Central memory CD8-positive, alpha-beta T cell (primary cell): ENCODE data around the gene ACBD6.
"Not testable (repeated sequence)": the region's sequence is repeated elsewhere in the genome, so short reads cannot be mapped to it uniquely, and the experiment has no call there.

Experiments used
- ATAC-seq: fragments of 150-1000 bp; cut with Tn5 transposase; replicated peaks from 2 replicates; pipeline ENCODE4 v1.10.0; 2022; ENCODE audit warnings: mild to moderate bottlenecking, moderate FRiP score, moderate number of reproducible peaks; ENCODE audit not compliant: poor library complexity, severe bottlenecking; ENCODE audit errors: extremely low read depth
- DNase-seq, 2 donors: peaks; one replicate each; pipeline ENCODE4 v3.0.0; 2021; ENCODE audit warnings: low spot score in 2 of 2
- H3K27ac Mint-ChIP-seq: one replicate; pipeline ENCODE4 v1.8.0; 2022; ENCODE audit warnings: low read depth, mild to moderate bottlenecking, moderate library complexity, mixed read lengths
- H3K27me3 Mint-ChIP-seq: one replicate; pipeline ENCODE4 v1.8.0; 2022; ENCODE audit warnings: mixed read lengths
- H3K36me3 Mint-ChIP-seq: one replicate; pipeline ENCODE4 v1.8.0; 2022; ENCODE audit warnings: mild to moderate bottlenecking, moderate library complexity, mixed read lengths; ENCODE audit not compliant: insufficient read depth
- H3K4me1 Mint-ChIP-seq: one replicate; pipeline ENCODE4 v1.8.0; 2022; ENCODE audit warnings: mixed read lengths
- H3K4me3 Mint-ChIP-seq: one replicate; pipeline ENCODE4 v1.8.0; 2022; ENCODE audit warnings: mild to moderate bottlenecking, moderate library complexity, mixed read lengths
- H3K9me3 Mint-ChIP-seq: one replicate; pipeline ENCODE4 v1.8.0; 2022; ENCODE audit warnings: mixed read lengths

Gene ACBD6

DNA sequence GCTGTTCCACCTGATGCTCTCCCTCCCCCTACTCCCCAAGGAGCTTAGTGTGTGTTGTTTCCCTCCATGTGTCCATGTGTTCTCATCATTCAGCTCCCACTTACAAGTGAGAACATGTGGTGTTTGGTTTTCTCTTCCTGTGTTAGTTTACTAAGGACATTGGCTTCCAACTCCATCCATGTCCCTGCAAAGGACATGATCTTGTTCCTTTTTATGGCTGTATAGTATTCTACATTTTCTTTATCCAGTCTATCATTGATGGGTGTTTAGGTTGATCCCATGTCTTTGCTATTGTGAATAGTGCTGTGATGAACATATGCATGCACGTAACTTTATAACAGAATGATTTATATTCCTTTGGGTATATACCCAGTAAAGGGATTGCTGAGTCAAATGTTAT lies 81.2 kb downstream of the ACBD6 start:
- H3K27me3 Mint-ChIP-seq, ATAC-seq, H3K9me3 Mint-ChIP-seq, H3K36me3 Mint-ChIP-seq, H3K27ac Mint-ChIP-seq, H3K4me3 Mint-ChIP-seq, DNase-seq: not testable (repeated sequence)
- peaks cover 12% of the 10 kb centered on the region for H3K4me1 Mint-ChIP-seq

DNA sequence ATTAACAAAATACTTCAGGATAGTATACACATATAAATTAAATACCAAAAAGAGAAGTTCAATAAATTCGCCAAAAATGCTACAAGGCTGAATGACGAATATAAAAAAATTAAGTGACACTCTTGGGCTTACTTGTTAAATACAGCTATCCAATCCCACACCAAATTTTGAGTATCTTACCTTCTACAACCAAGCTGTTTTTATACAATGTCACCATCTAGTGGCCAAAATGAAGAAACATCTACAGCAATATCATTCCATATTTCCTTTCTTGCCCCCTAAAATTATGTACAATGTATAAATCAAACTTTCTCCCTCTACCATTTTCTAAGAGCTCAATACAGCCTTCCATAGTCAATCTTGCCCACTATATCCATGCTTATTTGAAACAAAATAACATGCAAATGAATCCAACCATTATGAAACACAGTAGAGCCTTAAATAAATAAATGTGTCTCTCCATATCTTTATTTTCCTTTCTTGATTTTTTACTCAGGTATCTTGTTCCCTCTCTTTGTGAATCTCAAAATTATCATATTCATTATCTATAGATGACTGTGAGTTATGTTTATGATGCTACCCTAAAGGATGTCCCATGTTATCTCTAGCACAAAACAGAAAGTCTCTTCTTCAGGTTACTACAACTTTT lies 86.3 kb downstream of the ACBD6 start:
- Mint-ChIP-seq H3K27ac (no peak overlapping the region), H3K9me3 (no peaks in the 10 kb centered on the region)
- no peak for DNase-seq

DNA sequence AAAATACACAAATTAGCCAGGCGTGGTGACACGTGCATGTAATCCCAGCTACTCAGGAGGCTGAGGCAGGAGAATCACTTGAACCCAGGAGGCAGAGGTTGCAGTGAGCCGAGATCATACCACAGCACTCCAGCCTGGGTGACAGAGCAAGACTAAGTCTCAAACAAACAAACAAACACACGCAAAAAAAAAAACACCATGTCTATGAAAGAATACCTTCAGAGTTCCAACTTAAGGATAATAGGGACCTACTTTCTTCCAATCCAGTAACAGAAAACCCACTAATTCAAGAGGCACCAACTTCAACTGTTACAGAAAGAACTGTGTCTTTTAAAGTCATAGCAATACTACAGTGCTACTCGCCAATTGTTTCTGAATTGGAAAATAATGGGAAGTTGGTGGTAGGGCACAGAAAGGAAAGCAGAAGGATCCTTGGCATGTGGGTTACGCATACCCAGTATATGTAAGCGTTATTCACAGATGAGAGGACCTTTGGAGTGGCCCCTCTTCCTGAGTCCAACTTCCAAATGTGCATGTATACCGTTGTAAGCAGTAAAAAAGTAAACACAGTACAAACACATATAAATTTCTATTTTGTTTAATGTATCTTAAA lies 87.0 kb downstream of the ACBD6 start:
- Mint-ChIP-seq H3K4me3 (no peak overlapping the region), H3K27ac (no peak overlapping the region), H3K9me3 (no peaks in the 10 kb centered on the region), H3K36me3 (peaks cover 8% of the 10 kb centered on the region), H3K27me3 (no peaks in the 10 kb centered on the region), H3K4me1 (no peaks in the 10 kb centered on the region)
- ATAC-seq (no peak), DNase-seq (no peak)

More for the DNA sequence above, 86.3 kb downstream of the ACBD6 start:
- Mint-ChIP-seq H3K4me1 (peaks cover 4% of the 10 kb centered on the region), H3K4me3 (no peak overlapping the region), H3K36me3 (peaks cover 8% of the 10 kb centered on the region), H3K27me3 (no peaks in the 10 kb centered on the region)
- ATAC-seq: no peak

DNA sequence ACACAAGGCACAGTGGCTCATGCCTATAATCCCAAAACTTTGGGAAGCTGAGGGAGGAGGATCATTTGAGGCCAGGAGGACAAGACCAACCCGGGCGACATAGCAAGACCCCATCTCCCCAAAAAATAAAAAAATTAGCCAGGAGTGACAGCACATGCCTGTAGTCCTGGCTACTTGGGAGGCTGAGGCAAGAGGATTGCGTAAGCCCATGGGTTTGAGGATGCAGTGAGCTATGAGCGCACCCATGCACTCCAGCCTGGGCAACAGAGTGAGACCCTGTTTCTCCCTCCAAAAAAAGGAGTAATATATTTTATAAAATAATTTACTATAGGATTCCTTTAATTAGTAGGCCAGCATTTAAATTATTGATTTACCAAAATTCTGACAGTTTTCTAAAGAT lies 89.8 kb downstream of the ACBD6 start:
- Mint-ChIP-seq H3K4me1 (peaks cover 6% of the 10 kb centered on the region), H3K4me3 (no peak overlapping the region), H3K27ac (no peak overlapping the region), H3K27me3 (no peaks in the 10 kb centered on the region), H3K36me3 (peaks cover 10% of the 10 kb centered on the region), H3K9me3 (no peaks in the 10 kb centered on the region)
- DNase-seq: no peak
- no peak for ATAC-seq

DNA sequence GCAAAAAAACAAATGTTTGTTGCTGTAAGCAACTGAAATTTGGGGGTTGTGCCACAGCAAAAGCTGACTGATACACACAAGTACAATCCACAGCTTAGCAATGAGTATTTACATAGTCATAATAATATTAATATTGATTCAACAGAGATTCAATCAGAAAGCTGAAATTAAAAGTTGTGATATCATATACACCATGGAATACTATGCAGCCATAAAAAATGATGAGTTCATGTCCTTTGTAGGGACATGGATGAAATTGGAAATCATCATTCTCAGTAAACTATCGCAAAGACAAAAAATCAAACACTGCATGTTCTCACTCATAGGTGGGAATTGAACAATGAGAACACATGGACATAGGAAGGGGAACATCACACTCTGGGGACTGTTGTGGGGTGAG lies 94.2 kb downstream of the ACBD6 start:
- DNase-seq, ATAC-seq, H3K4me3 Mint-ChIP-seq, H3K9me3 Mint-ChIP-seq, H3K27ac Mint-ChIP-seq, H3K27me3 Mint-ChIP-seq, H3K4me1 Mint-ChIP-seq: not testable (repeated sequence)
- peaks cover 11% of the 10 kb centered on the region for H3K36me3 Mint-ChIP-seq

DNA sequence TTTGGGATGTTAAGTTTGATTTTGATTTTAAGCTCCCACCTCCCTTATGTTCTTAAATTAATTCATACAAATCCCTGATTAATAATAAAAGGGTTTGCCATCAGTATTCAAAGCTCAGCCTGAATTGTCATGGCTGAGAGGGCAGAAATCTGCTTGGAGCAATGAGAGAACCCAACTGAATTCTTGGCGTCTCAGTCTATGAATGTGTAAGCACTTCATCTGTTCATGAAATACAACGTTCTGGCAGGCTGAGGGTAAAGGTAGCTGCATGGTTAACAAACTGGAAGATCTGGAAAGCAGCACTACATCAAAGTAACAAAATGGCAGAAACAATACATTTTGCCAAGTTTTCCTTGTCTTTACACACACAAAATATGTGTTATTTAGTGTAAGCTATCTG lies 95.3 kb downstream of the ACBD6 start:
- ATAC-seq (no peak), DNase-seq (no peak)
- H3K4me1 Mint-ChIP-seq: peaks cover 10% of the 10 kb centered on the region
- no peaks in the 10 kb centered on the region for H3K9me3 Mint-ChIP-seq
- H3K27me3 Mint-ChIP-seq: no peaks in the 10 kb centered on the region
- H3K36me3 Mint-ChIP-seq: peaks cover 9% of the 10 kb centered on the region
- no peak overlapping the region for H3K4me3 Mint-ChIP-seq
- H3K27ac Mint-ChIP-seq: no peak overlapping the region

DNA sequence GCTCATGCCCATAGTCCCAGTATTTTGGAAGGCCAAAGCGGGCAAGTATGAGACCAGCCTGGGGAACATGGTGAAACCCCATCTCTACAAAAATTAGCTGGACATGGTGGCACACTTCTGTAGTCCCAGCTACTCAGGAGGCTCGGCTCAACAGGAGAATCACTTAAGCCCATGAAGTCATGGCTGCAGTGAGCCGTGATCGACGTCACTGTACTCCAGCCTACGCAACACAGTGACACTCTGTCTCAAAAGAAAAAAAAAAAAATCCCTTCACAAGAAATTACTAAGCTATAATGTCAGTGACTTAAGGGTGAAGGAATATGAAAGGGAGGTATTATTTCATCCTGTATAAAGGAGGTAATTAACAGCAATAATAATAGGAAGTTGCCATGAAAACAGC lies 99.8 kb downstream of the ACBD6 start:
- Mint-ChIP-seq H3K9me3 (no peaks in the 10 kb centered on the region), H3K27me3 (no peaks in the 10 kb centered on the region), H3K27ac (no peak overlapping the region), H3K4me3 (no peak overlapping the region), H3K4me1 (peaks cover 4% of the 10 kb centered on the region), H3K36me3 (peaks cover 1% of the 10 kb centered on the region)
- no peak for DNase-seq
- ATAC-seq: no peak

DNA sequence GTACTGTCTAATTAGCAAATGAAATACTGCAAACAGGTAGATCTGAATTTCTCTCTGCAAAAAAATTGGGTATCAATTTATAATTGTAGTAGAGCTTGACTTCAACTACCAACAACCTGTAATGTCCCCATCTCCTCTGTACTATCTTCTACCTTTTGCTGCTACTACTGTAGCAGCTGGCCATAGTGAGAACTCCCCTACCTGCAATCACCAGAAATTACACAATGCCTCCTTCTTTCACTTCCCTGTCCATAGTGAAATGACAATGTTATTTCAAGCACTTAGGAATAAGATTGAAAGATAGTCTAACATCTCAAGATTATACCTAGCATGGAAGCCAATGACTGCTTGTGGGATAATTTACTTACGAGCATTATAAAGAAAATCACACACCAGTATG lies 100.4 kb downstream of the ACBD6 start:
- ATAC-seq (no peak), DNase-seq (no peak)
- Mint-ChIP-seq H3K9me3 (no peaks in the 10 kb centered on the region), H3K4me3 (no peak overlapping the region), H3K4me1 (peaks cover 4% of the 10 kb centered on the region), H3K36me3 (peaks cover 1% of the 10 kb centered on the region), H3K27me3 (no peaks in the 10 kb centered on the region), H3K27ac (no peak overlapping the region)

DNA sequence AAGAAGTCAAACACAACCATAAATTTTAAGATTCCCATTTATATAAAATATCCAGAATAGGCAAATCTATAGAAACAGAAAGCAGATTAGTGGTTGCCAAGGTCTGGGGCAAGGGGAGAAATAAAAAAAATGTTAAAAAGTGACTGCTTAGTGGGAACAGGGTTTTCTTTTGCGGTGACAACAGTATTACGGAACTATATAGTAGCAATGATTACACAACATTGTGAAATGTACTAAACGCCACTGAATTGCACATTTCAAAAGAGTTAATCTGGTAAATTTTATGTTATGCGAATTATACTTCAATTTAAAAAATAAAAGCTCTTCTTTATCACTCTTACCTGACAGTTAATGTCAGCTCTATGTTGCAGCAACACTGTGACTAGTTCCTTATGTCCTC lies 105.2 kb downstream of the ACBD6 start:
- ATAC-seq (no peak), DNase-seq (no peak)
- no peak overlapping the region for H3K27ac Mint-ChIP-seq
- H3K27me3 Mint-ChIP-seq: no peaks in the 10 kb centered on the region
- peaks cover 6% of the 10 kb centered on the region for H3K9me3 Mint-ChIP-seq
- H3K4me1 Mint-ChIP-seq: peaks cover 8% of the 10 kb centered on the region
- no peak overlapping the region for H3K4me3 Mint-ChIP-seq
- peaks cover 6% of the 10 kb centered on the region for H3K36me3 Mint-ChIP-seq

DNA sequence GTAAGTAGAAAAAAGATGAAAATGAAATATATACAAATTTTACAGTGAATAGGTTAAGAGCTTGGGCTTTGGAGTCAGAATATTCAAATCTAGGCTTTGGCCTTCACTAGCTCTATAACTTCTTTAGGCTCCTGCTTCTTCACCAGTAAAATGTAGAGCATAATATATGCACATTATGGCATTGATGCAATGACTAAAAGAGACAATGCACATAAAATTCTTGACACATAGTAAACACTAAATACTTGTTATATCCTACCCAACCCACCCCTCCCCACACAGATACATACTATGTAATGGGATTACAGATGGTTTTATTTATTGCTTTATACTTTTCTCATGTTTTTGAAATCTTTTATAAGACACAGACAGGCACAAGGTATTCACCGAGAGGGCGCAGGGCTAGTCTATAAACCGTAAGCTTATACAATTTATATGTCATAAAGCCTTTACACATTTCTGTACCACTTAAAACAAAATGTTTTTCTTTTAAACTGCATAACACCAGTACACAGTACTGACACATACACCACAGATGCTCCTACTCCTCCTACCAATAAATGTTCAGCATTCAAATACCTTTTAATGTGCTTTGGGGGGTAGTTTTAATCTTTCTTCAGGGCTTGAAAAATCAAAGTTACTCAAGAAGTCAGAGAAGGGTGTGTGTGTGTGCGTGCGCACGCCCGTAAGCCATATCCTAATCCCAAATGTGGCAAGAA lies 109.8 kb downstream of the ACBD6 start:
- Mint-ChIP-seq H3K4me3 (no peak overlapping the region), H3K27ac (no peak overlapping the region), H3K27me3 (no peaks in the 10 kb centered on the region), H3K36me3 (peaks cover 10% of the 10 kb centered on the region), H3K4me1 (peaks cover 6% of the 10 kb centered on the region), H3K9me3 (peaks cover 6% of the 10 kb centered on the region)
- no peak for DNase-seq
- ATAC-seq: no peak

DNA sequence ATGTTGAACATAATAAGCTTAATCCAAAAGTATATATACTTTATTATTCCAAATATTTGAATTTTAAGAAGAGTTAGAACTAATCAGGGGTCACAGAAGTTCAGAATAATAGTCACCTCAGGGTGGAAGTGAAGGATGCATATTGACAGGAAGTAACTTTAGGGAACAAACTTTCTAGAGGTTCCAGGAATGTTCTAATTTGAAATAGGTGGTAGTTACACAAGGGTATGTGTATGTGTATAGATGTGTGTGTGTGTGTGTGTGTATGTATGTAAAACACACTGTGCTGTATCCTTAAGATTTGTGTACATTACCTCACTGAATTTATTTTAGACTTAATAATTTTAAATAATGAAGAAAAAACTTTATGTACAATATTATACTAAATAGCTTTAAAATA lies 110.4 kb downstream of the ACBD6 start:
- H3K36me3 Mint-ChIP-seq: peaks cover 10% of the 10 kb centered on the region

DNA sequence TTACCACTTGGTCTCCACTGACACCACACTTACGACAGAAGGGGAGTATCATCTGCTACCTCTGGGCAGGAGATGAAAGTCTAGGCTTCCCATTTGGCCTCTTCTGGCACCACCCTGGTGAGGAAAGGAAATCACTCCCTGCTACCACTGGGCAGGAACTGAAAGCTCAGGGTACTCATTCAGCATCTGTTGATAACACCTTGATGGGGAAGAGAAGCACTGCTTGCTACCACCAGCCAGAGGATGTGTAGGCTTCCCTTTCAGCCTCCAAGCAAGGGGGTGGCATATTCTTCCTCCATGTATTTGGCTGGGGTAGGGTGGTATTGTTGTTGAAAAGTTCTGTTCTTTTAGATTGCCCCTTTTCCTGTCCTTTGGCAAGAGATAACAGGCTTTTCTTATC lies 115.0 kb downstream of the ACBD6 start:
- Mint-ChIP-seq H3K36me3 (peaks cover 4% of the 10 kb centered on the region), H3K9me3 (peaks cover 22% of the 10 kb centered on the region), H3K4me3 (no peak overlapping the region), H3K27ac (no peak overlapping the region), H3K4me1 (peaks cover 9% of the 10 kb centered on the region), H3K27me3 (no peaks in the 10 kb centered on the region)
- DNase-seq: no peak
- no peak for ATAC-seq

More for the DNA sequence above, 110.4 kb downstream of the ACBD6 start:
- Mint-ChIP-seq H3K27me3 (no peaks in the 10 kb centered on the region), H3K4me3 (no peak overlapping the region), H3K9me3 (peaks cover 6% of the 10 kb centered on the region), H3K4me1 (peaks cover 6% of the 10 kb centered on the region), H3K27ac (no peak overlapping the region)
- DNase-seq (no peak), ATAC-seq (no peak)

DNA sequence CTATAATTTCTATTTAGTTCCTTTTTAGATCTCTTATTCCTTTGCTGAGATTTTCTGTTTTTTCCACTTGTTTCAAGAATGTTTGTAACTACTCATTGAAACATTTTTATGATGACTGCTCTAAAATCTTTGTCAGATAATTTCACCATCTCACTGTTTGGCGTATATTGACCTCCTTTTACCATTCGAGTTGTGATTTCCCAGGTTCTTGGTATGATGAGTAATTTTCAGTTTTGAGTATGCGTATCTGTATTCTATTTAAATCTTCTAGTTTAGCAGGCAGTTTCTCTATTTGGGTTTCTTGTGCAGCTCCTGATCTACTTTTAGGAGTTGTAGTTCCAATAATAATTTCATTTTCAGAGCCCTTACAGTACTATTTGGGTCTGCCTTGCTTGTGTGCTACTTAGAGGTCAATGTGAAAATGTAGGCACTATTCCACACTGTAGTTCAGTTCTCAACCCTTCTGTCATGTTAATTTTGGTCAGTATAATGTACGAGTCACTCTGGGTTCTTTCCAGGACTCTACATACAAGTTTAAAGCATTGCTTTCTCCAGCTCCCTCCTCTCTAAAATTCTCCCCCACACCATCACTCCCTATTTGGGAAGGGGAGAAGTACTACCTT lies 115.5 kb downstream of the ACBD6 start:
- peaks cover 22% of the 10 kb centered on the region for H3K9me3 Mint-ChIP-seq
- no peak for ATAC-seq
- H3K4me1 Mint-ChIP-seq: peaks cover 15% of the 10 kb centered on the region
- no peaks in the 10 kb centered on the region for H3K27me3 Mint-ChIP-seq
- no peak overlapping the region for H3K4me3 Mint-ChIP-seq
- DNase-seq: no peak
- H3K27ac Mint-ChIP-seq: no peak overlapping the region
- peaks cover 2% of the 10 kb centered on the region for H3K36me3 Mint-ChIP-seq
